Neuronal stem cell (in vitro differentiated cells): Measurements from ENCODE around the gene TLE3.

Experiments used
- DNase-seq: peaks from one replicate; pipeline ENCODE4 v3.0.0-alpha.2; 2013; ENCODE audit warnings: low spot score
- H2AFZ ChIP-seq: one replicate; pipeline ENCODE4 v1.6.1; 2013; ENCODE audit warnings: mild to moderate bottlenecking, low read length, inconsistent platforms
- H2AK5ac ChIP-seq: 2 replicates; pipeline ENCODE4 v1.6.1; 2013; ENCODE audit warnings: low read depth, mild to moderate bottlenecking, inconsistent platforms, low read length, moderate library complexity, mixed read lengths
- H2BK120ac ChIP-seq: 2 replicates; pipeline ENCODE4 v1.6.1; 2013; ENCODE audit warnings: low read depth, mild to moderate bottlenecking, inconsistent platforms, low read length, moderate library complexity, mixed read lengths
- H2BK12ac ChIP-seq: one replicate; pipeline ENCODE4 v1.6.1; 2013; ENCODE audit warnings: low read length, inconsistent platforms
- H2BK15ac ChIP-seq: 2 replicates; pipeline ENCODE4 v1.6.1; 2013; ENCODE audit warnings: mild to moderate bottlenecking, low read length, inconsistent platforms, mixed read lengths
- H2BK5ac ChIP-seq: one replicate; pipeline ENCODE4 v1.6.1; 2013; ENCODE audit warnings: inconsistent platforms, mild to moderate bottlenecking, low read length, moderate library complexity
- H3K14ac ChIP-seq: one replicate; pipeline ENCODE4 v1.6.1; 2013; ENCODE audit warnings: low read length, inconsistent platforms
- H3K18ac ChIP-seq: 2 replicates; pipeline ENCODE4 v1.6.1; 2013; ENCODE audit warnings: low read length, inconsistent platforms
- H3K23ac ChIP-seq: 2 replicates; pipeline ENCODE4 v1.6.1; 2013; ENCODE audit warnings: low read depth, mild to moderate bottlenecking, mixed read lengths, low read length, inconsistent platforms; ENCODE audit not compliant: poor library complexity
- H3K27ac ChIP-seq: replicated peaks from 3 replicates; pipeline ENCODE4 v1.5.1; 2013; ENCODE audit warnings: low read length, inconsistent platforms
- H3K27me3 ChIP-seq, 3 experiments: 2 replicates each; pipeline ENCODE4 v1.6.1; 2013; ENCODE audit warnings: low read length in 3 of 3, mild to moderate bottlenecking in 2 of 3, inconsistent platforms in 1 of 3, low read depth in 1 of 3, mixed read lengths in 1 of 3, moderate library complexity in 1 of 3; ENCODE audit not compliant: control insufficient read depth in 3 of 3, insufficient read depth in 3 of 3
- H3K36me3 ChIP-seq, 2 donors: replicated peaks in 1 of 2; 2 replicates each; pipeline ENCODE4 v1.6.1; 2013; ENCODE audit warnings: low read length in 2 of 2; ENCODE audit not compliant: control insufficient read depth in 2 of 2, insufficient read depth in 2 of 2
- H3K4ac ChIP-seq: 2 replicates; pipeline ENCODE4 v1.6.1; 2013; ENCODE audit warnings: inconsistent platforms, mild to moderate bottlenecking, low read length, moderate library complexity
- H3K4me1 ChIP-seq, 2 donors: 1 replicate in 1 of 2; 2 replicates in 1 of 2; pipeline ENCODE4 v1.6.1; 2013; ENCODE audit warnings: low read length in 2 of 2, low read depth in 1 of 2; ENCODE audit not compliant: control insufficient read depth in 2 of 2, insufficient read depth in 1 of 2
- H3K4me2 ChIP-seq: one replicate; pipeline ENCODE4 v1.6.1; 2013; ENCODE audit warnings: mild to moderate bottlenecking, low read length, inconsistent platforms; ENCODE audit not compliant: insufficient read depth, poor library complexity, severe bottlenecking
- H3K4me3 ChIP-seq, 2 donors: 2 replicates each; pipeline ENCODE4 v1.5.1; 2013; ENCODE audit warnings: low read length in 2 of 2, mild to moderate bottlenecking in 2 of 2, inconsistent platforms in 1 of 2, moderate library complexity in 1 of 2
- H3K79me1 ChIP-seq: one replicate; pipeline ENCODE4 v1.6.1; 2013; ENCODE audit warnings: low read depth, mild to moderate bottlenecking, inconsistent platforms, low read length, moderate library complexity
- H3K9ac ChIP-seq: one replicate; pipeline ENCODE4 v1.6.1; 2013; ENCODE audit warnings: mild to moderate bottlenecking, low read depth, low read length, inconsistent platforms; ENCODE audit not compliant: poor library complexity
- H3K9me3 ChIP-seq, 2 donors: replicated peaks in 1 of 2; 2 replicates each; pipeline versions ENCODE3 to v1.6.1; 2013; ENCODE audit warnings: low read length in 2 of 2, mild to moderate bottlenecking in 2 of 2, inconsistent platforms in 1 of 2, low read depth in 1 of 2, mixed read lengths in 1 of 2, moderate library complexity in 1 of 2; ENCODE audit not compliant: control insufficient read depth in 2 of 2, insufficient read depth in 1 of 2
- H4K8ac ChIP-seq: one replicate; pipeline ENCODE4 v1.6.1; 2013; ENCODE audit warnings: low read depth, mild to moderate bottlenecking, inconsistent platforms, low read length, moderate library complexity
- H4K91ac ChIP-seq: one replicate; pipeline ENCODE4 v1.6.1; 2013; ENCODE audit warnings: low read length, low read depth, mild to moderate bottlenecking, inconsistent platforms; ENCODE audit not compliant: poor library complexity
- WGBS, 2 donors: extraction: QIAGEN DNeasy Blood & Tissue Kit; methylation state at CpG; one replicate each; pipeline ENCODE4 v1.1.7; 2013; ENCODE audit warnings: missing lambda C conversion rate in 2 of 2, mixed read lengths in 1 of 2; ENCODE audit not compliant: insufficient read length in 2 of 2, insufficient replicate concordance in 1 of 2; ENCODE audit errors: extremely low coverage in 2 of 2; 5-methylcytosine and 5-hydroxymethylcytosine counted together

TLE3 gene

GRCh38 chr15:70001859-70002258 lies 95.9 kb downstream of the TLE3 start:
- no peak for DNase-seq
- Histone ChIP-seq H2BK120ac (no peak overlapping the region), H2BK12ac (no peak overlapping the region), H2AK5ac (no peak overlapping the region), H4K8ac (no peak overlapping the region), H3K4me1 (peaks cover 0 to 2% of the 10 kb centered on the region in 2 donors), H2BK5ac (no peak overlapping the region), H3K4me3 (no peak overlapping the region), H3K4me2 (no peak overlapping the region), H3K27ac (no peak overlapping the region), H3K14ac (no peak overlapping the region), H3K36me3 (no peaks in the 10 kb centered on the region), H3K23ac (no peak overlapping the region), H3K79me1 (no peaks in the 10 kb centered on the region), H3K27me3 (peaks cover 0 to 4% (median 0%) of the 10 kb centered on the region in 3 experiments), H2AFZ (no peak overlapping the region), H3K9me3 (peaks cover 0 to 6% of the 10 kb centered on the region in 2 donors), H3K18ac (no peak overlapping the region), H3K9ac (no peak overlapping the region), H3K4ac (no peak overlapping the region), H4K91ac (no peak overlapping the region), H2BK15ac (no peak overlapping the region)
- no CpG with 5 or more reads among the region's 4 CpGs for WGBS, 2 donors

- peaks cover 0 to 6% of the 10 kb centered on the region in 2 donors for H3K4me1 ChIP-seq
- no peak overlapping the region for H4K8ac ChIP-seq
- no peak overlapping the region for H2BK12ac ChIP-seq
- H2AK5ac ChIP-seq = no peak overlapping the region
- WGBS, 2 donors = no CpG with 5 or more reads among the region's 17 CpGs
- no peak overlapping the region for H2AFZ ChIP-seq
- no peak overlapping the region for H3K18ac ChIP-seq
- H3K14ac ChIP-seq = no peak overlapping the region
- H3K79me1 ChIP-seq = no peaks in the 10 kb centered on the region
- no peak overlapping the region for H2BK120ac ChIP-seq
- peaks cover 0 to 4% (median 0%) of the 10 kb centered on the region in 3 experiments for H3K27me3 ChIP-seq
- no peaks in the 10 kb centered on the region for H3K36me3 ChIP-seq
- no peak overlapping the region for H3K4me3 ChIP-seq
- no peak overlapping the region for H3K23ac ChIP-seq
- no peak overlapping the region for H2BK5ac ChIP-seq
- no peak overlapping the region for H3K4ac ChIP-seq
- H4K91ac ChIP-seq = peak overlapping the region; percentile 61
- H2BK15ac ChIP-seq = no peak overlapping the region
- H3K9ac ChIP-seq = no peak overlapping the region
- no peak for DNase-seq
- no peak overlapping the region for H3K4me2 ChIP-seq
- H3K9me3 ChIP-seq = peaks cover 0 to 6% of the 10 kb centered on the region in 2 donors
- no peak overlapping the region for H3K27ac ChIP-seq
Observed at GRCh38 chr15:69999392-70000085, 98.2 kb downstream of the TLE3 start.

- H3K14ac ChIP-seq = peak overlapping the region; percentile 17
- H2BK5ac ChIP-seq = no peak overlapping the region
- no peak overlapping the region for H2BK12ac ChIP-seq
- H3K36me3 ChIP-seq = no peaks in the 10 kb centered on the region
- no peak overlapping the region for H3K27ac ChIP-seq
- H3K4ac ChIP-seq = no peak overlapping the region
- no peak overlapping the region for H3K4me3 ChIP-seq
- H3K23ac ChIP-seq = no peak overlapping the region
- H3K9me3 ChIP-seq = peaks cover 0 to 6% of the 10 kb centered on the region in 2 donors
- no peak overlapping the region for H3K4me2 ChIP-seq
- no CpG with 5 or more reads among the region's 15 CpGs for WGBS, 2 donors
- no peak overlapping the region for H3K9ac ChIP-seq
- no peak overlapping the region for H2AK5ac ChIP-seq
- H3K79me1 ChIP-seq = no peaks in the 10 kb centered on the region
- peak overlapping the region; percentile 39 for H3K18ac ChIP-seq
- peaks cover 0 to 3% (median 0%) of the 10 kb centered on the region in 3 experiments for H3K27me3 ChIP-seq
- no peak overlapping the region for H2BK15ac ChIP-seq
- H3K4me1 ChIP-seq = peaks cover 0 to 6% of the 10 kb centered on the region in 2 donors
- no peak overlapping the region for H4K8ac ChIP-seq
- no peak overlapping the region for H2AFZ ChIP-seq
- no peak overlapping the region for H4K91ac ChIP-seq
- no peak overlapping the region for H2BK120ac ChIP-seq
- DNase-seq = no peak
Observed at GRCh38 chr15:69998541-69999391, 99.0 kb downstream of the TLE3 start.

GRCh38 chr15:69997813-69998212 lies 99.9 kb downstream of the TLE3 start:
- H2BK15ac ChIP-seq = no peak overlapping the region
- H3K14ac ChIP-seq = no peak overlapping the region
- no peak overlapping the region for H2BK120ac ChIP-seq
- WGBS, 2 donors = no CpG with 5 or more reads among the region's 2 CpGs
- no peak overlapping the region for H3K9ac ChIP-seq
- no peaks in the 10 kb centered on the region for H3K36me3 ChIP-seq
- H3K9me3 ChIP-seq = peaks cover 0 to 3% of the 10 kb centered on the region in 2 donors
- no peak overlapping the region for H2BK5ac ChIP-seq
- no peak overlapping the region for H3K4me2 ChIP-seq
- no peak overlapping the region for H3K27ac ChIP-seq
- H4K8ac ChIP-seq = no peak overlapping the region
- no peak overlapping the region for H3K18ac ChIP-seq
- DNase-seq = no peak
- H3K4me3 ChIP-seq = no peak overlapping the region
- H3K79me1 ChIP-seq = no peaks in the 10 kb centered on the region
- no peak overlapping the region for H2BK12ac ChIP-seq
- H2AK5ac ChIP-seq = no peak overlapping the region
- no peak overlapping the region for H3K23ac ChIP-seq
- H4K91ac ChIP-seq = no peak overlapping the region
- H3K27me3 ChIP-seq = peaks cover 0 to 2% (median 0%) of the 10 kb centered on the region in 3 experiments
- no peak overlapping the region for H2AFZ ChIP-seq
- no peak overlapping the region for H3K4ac ChIP-seq
- H3K4me1 ChIP-seq = peaks cover 0 to 6% of the 10 kb centered on the region in 2 donors
